Mammary epithelial cell (primary cell): ENCODE results near the gene THADA.

Experiments used
- CTCF ChIP-seq, 2 donors: IDR thresholded peaks in 1 of 2; conservative IDR thresholded peaks in 1 of 2; 2 replicates each; pipeline ENCODE4 v1.5.1; 2011 to 2012; ENCODE audit warnings: inconsistent platforms in 2 of 2, low read length in 2 of 2, mild to moderate bottlenecking in 2 of 2, control low read depth in 1 of 2, low read depth in 1 of 2; ENCODE audit not compliant: insufficient read depth in 1 of 2; ENCODE audit errors: extremely low read depth in 1 of 2
- EZH2 ChIP-seq: IDR thresholded peaks from 2 replicates; pipeline ENCODE4 v1.6.1; 2012; ENCODE audit warnings: low read length, inconsistent platforms, borderline replicate concordance

- TF ChIP-seq CTCF (conservative IDR thresholded peaks at IDR 0.05 in 1 of 2, IDR thresholded peaks at IDR 0.05 in 1 of 2; ENCODE audit: extremely low read depth in 1 of 2, insufficient read depth in 1 of 2, low read depth in 1 of 2, low read length in 2 of 2) (no peak), EZH2 (no peak)
These were observed 282.2 kb downstream of the THADA start for GRCh38 chr2:43313642-43314017.
